22Rv1 (cell line): ENCODE results near the gene ORMDL3.
A peak's percentile ranks its signal among the peaks of the same experiment; 100 is the strongest.

Experiments
- H3K27ac ChIP-seq: fragments of 450-650 bp; 2 replicates; pipeline ENCODE4 v1.5.1; 2017
- ZFX ChIP-seq: fragments of 450-650 bp; IDR thresholded peaks from 2 replicates; pipeline ENCODE4 v1.6.1; 2017; ENCODE audit warnings: antibody characterized with exemption, borderline replicate concordance
- TF ChIP-seq, protein P1 (sequence below): fragments of 450-650 bp; IDR thresholded peaks from 2 replicates; pipeline ENCODE4 v1.5.1; 2017; ENCODE audit warnings: mild to moderate bottlenecking

Gene ORMDL3

DNA sequence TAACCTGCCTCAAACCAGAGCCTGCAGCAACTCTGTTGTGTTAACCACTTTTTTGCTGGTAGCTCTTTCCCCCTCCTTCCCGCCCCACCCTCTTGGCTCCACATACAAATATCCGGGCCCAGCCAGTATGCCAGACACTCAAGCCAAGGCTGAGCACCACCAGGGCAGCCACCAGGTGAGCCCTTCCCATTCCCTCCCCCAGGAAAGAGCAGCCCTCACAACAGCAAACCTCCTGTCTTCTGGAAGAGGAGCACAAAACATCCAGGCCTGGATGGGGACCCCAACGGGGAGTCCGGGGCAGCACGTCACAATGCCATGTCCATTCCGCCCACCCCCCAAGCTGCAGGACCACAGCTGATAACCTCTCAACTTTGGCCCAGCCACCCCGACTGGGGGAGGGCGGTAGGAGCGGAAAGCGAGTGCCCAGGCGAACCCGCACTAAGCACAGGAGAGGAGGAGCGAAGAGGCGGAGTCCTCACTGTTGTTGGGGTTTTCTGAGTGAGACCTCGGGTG, 757 bp downstream of the ORMDL3 start:
- no peak for TF ChIP-seq ZFX
- TF ChIP-seq, protein P1, sequence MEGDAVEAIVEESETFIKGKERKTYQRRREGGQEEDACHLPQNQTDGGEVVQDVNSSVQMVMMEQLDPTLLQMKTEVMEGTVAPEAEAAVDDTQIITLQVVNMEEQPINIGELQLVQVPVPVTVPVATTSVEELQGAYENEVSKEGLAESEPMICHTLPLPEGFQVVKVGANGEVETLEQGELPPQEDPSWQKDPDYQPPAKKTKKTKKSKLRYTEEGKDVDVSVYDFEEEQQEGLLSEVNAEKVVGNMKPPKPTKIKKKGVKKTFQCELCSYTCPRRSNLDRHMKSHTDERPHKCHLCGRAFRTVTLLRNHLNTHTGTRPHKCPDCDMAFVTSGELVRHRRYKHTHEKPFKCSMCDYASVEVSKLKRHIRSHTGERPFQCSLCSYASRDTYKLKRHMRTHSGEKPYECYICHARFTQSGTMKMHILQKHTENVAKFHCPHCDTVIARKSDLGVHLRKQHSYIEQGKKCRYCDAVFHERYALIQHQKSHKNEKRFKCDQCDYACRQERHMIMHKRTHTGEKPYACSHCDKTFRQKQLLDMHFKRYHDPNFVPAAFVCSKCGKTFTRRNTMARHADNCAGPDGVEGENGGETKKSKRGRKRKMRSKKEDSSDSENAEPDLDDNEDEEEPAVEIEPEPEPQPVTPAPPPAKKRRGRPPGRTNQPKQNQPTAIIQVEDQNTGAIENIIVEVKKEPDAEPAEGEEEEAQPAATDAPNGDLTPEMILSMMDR: no peak
- peak overlapping the region; percentile 79 for H3K27ac ChIP-seq

DNA sequence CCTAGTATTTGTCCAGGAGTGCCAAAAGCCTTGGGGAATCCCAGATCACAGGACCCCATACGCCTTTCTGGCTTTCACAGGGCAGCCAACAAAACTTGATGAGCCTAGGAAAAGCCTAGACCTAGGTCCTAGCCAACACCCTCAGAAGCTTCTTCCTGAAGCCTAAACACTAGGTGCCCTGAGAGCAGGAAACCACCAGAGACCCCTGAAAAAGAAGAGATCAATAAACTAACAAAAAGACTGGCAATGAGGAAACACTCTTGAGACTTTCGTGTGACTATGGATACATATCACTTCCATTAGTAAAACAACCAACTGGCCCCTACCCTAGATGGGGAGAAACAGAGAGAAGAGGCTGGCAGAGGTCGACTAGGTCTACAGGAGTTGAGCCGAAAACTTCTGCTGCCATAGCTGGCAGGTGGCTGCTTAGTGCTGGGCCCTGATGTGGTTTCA, 1.2 kb downstream of the ORMDL3 start:
- H3K27ac ChIP-seq: peak overlapping the region; percentile 79; the same call in 1 of the 2 replicates
- TF ChIP-seq ZFX: no peak
- TF ChIP-seq, protein P1: no peak

DNA sequence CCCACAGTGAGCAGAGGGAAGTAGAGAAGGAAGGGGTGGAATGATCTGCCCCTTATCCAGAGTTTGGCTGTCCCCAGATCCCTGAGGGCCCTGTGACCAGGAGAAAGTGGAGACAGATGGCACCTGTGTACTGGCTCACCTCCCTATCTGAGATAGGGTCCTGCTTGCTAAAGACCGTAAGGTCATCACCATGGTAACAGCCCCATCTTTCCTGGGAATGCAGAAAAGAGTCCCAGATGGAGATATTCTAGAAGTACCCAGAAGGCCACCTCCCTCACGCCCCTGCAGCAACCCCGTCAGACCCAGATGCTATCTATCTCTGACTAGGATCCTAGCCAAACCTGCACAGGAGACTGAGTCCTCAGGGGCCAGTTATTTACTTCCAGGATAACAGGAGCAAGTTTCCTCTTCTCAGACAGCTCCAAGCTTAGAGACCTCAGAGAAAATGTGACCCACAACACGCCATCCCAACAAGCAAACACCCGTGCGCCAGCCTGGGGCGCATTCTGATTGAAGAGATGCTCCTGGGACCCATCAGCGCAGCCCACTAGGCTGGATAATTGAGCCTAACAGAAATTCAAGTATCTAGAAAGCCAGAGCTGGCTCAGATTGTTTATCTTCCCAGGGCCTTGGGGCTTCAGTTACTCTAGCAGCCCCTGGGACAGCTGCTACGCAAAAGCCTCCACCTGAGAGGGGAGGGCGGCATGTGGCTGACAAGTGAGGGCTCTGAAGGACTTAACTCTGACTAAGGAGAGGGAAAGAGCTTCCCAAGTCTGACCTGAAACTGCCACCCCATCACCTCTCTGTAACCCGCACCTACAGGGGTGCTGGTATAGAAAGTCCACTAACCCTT, 1.9 kb downstream of the ORMDL3 start:
- TF ChIP-seq, protein P1: no peak
- TF ChIP-seq ZFX: no peak
- no peak overlapping the region for H3K27ac ChIP-seq

DNA sequence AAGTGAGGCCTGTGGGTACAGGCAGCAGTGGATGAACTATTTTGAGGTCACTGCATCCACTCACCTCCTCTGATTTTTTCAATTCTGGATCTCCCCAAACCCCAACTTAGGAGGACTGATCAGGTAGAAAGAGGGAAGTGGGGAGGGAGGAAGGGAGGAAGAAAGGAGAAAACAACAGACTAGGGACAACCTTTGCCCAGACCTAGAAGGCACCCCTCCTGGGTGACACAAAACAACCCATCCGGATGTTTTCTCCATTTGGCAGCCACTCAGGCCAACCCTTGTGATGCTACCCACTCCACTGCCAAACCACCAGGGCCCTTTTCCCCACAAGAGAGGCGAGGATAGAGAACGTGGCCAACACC, 2.7 kb downstream of the ORMDL3 start:
- no peak overlapping the region for H3K27ac ChIP-seq

DNA sequence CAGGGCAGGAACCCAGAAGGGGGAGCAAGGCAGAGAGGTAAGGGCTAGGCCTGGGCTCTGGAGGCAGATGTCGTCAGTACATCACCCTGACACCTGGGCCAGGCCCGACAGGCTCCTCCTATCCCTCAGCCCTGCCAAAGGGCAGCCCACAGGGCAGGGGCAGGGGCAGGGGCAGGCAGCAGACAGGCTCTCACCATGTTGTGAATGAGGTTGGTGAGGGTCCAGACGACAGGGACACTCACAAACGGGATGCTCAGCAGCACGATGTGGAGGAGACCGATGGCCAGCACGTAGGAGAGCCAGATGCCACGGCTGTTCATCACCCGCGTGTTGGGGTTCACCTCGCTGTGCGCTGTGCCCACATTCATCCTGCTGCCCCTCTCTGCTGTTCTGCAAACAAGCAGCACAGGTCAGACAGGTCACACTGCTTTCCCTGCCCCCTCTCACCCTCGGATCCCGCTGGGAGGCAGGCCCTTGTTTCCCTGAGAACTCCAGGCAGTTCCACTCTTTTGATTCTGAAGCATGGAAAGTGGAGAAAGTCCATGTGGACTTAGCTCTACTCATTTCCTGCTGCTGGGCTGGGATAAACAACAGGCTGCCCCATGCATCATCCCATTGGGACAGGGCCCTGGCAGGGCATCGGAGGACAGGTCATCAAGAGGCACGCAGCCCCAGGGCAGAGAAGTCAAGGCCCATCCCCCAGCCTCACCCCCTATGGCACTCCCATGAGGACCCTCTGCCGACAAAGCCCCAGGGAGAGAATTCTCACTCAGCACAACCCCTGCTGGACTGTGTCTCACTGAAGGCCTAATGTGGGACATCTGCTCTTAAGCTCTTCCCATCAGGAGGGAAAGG, 3.3 kb downstream of the ORMDL3 start:
- H3K27ac ChIP-seq: no peak overlapping the region
- no peak for TF ChIP-seq ZFX
- TF ChIP-seq, protein P1: no peak

More for the DNA sequence above, 2.7 kb downstream of the ORMDL3 start:
- TF ChIP-seq, protein P1: no peak
- TF ChIP-seq ZFX: no peak

DNA sequence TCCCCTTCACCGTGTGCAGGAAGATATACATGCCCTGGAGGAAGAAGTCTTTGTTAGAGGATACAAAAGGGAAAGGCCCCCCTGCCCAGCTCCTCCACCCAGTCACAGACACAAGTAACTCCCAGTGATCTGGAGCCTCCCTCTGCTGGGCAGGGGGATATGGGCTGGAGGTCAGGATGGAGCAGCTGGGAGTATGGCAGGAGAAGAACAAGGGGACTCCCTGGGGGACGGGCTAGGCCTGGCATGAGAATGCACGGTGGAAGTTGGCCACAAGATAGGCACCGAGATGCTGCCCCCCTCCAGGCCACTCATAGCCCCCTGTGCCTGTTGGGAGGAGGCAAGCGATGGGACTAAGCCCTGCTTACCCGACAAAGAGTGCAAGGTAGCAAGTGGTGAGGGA, 4.2 kb downstream of the ORMDL3 start:
- no peak overlapping the region for H3K27ac ChIP-seq
- TF ChIP-seq ZFX: no peak
- TF ChIP-seq, protein P1: no peak
